Heart left ventricle (tissue), 13 donors: ENCODE data around the gene ADAM33.

Experiments used
- POLR2A ChIP-seq, 2 donors: fragments of 450-650 bp; IDR thresholded peaks; one replicate each; pipeline ENCODE4 v1.6.1; 2017; ENCODE audit warnings: antibody characterized with exemption in 2 of 2, mild to moderate bottlenecking in 2 of 2, moderate library complexity in 2 of 2
- TF ChIP-seq, protein P1 (sequence below), 12 donors: fragments of 200-600 bp; sonication (generic) in 4 of 12; IDR thresholded peaks; one replicate each; pipeline versions ENCODE4 v1.5.0 to v1.8.0; 2018 to 2022; ENCODE audit warnings: antibody characterized with exemption in 12 of 12, mild to moderate bottlenecking in 5 of 12
- donor health status: ischemic (EF 13 %, LVEDD 7.1; RV severe dilation, severe dysfunction).
- donor health status: DM: no; HTN: yes; CAD: no.
- donor health status: DM: no; HTN: no; CAD: no.
- donor health status: ischemic (EF 25% LVEDD 6.9; RV normal size, moderate dysfunction).
- donor health status: ischemic (EF 25% LVEDD 5.7; RV mildly dilated, moderate dysfunction).
- donor health status: ischemic (EF 35%, LVEDD 5.7; RV mildly dilated, moderate dysfunction).
- donor health status: nonischemic (EF 11% LVEDD 7.7; RV severe dilation, severe dysfunction).
- donor health status: DM: yes; HTN: yes; CAD: no.
- donor health status: PGD.
- donor health status: ischemic (EF 29% LVEDD 5.4; RV normal size, mild dysfunction).
- donor health status: nonischemic (EF 23%, LVEDD 6.1; RV moderate dilation, normal function).

DNA sequence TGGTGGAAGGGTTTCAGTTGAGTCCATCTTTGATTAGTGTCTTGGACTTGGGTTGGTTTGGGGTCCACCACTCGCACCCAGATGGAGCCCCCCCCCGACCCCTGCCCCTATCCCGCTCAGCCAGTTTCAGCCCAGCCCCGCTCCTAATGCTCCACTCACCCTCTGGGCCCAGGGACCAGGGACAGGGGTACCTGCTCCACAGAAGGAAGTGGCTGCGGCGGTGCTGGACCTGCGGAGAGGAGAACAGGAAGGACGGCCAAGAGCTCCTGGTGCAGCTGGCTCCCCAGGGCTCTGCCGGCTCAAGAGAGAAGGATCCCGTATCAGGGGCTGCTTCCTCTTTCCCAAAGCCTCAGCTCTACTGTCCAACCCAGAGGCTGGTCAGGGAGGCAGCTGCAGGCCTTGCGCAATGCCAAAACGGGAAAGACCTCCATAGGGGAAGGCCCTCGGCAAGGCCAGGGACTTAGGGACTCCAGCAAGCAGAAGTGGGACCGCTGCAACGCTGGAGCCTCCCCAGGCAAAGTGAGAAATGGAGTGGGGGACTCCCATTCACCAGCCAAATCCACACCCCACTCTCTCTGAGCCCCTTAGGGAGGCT is 30.6 kb upstream of the ADAM33 start, which contains the start of gene SIGLEC1:
- TF ChIP-seq, protein P1, sequence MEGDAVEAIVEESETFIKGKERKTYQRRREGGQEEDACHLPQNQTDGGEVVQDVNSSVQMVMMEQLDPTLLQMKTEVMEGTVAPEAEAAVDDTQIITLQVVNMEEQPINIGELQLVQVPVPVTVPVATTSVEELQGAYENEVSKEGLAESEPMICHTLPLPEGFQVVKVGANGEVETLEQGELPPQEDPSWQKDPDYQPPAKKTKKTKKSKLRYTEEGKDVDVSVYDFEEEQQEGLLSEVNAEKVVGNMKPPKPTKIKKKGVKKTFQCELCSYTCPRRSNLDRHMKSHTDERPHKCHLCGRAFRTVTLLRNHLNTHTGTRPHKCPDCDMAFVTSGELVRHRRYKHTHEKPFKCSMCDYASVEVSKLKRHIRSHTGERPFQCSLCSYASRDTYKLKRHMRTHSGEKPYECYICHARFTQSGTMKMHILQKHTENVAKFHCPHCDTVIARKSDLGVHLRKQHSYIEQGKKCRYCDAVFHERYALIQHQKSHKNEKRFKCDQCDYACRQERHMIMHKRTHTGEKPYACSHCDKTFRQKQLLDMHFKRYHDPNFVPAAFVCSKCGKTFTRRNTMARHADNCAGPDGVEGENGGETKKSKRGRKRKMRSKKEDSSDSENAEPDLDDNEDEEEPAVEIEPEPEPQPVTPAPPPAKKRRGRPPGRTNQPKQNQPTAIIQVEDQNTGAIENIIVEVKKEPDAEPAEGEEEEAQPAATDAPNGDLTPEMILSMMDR (IDR thresholded peaks at IDR 0.05) = no peak
- no peak for TF ChIP-seq POLR2A (IDR thresholded peaks at IDR 0.05)
